GM18505 (cell line): ENCODE data around the gene SMARCA4.
"Not testable (repeated sequence)": the region's sequence is repeated elsewhere in the genome, so short reads cannot be mapped to it uniquely, and the experiment has no call there.

ENCODE experiments used
- ATAC-seq: cut with Tn5 transposase; IDR thresholded peaks from one replicate; pipeline ENCODE4 v1.9.1; 2021; ENCODE audit not compliant: unreplicated experiment
- POLR2A ChIP-seq: IDR thresholded peaks from 4 replicates; pipeline ENCODE4 v1.6.1; 2011; ENCODE audit warnings: borderline replicate concordance; ENCODE audit not compliant: insufficient read depth, insufficient read length; ENCODE audit errors: extremely low read depth

SMARCA4 gene

GRCh38 chr19:10921910-10922637 lies 38.8 kb upstream of the SMARCA4 start:
- peak; percentile 16 for TF ChIP-seq POLR2A
- no peak for ATAC-seq

- no peak for TF ChIP-seq POLR2A
- no peak for ATAC-seq
These were observed 38.2 kb upstream of the SMARCA4 start for GRCh38 chr19:10922638-10923014.

- peak; percentile 39 for TF ChIP-seq POLR2A
- ATAC-seq: no peak
These were observed 37.3 kb upstream of the SMARCA4 start for GRCh38 chr19:10923260-10924112.

- TF ChIP-seq POLR2A: no peak
- no peak for ATAC-seq
These were observed 36.2 kb upstream of the SMARCA4 start for GRCh38 chr19:10924597-10924996.

GRCh38 chr19:10927730-10928562 lies 32.9 kb upstream of the SMARCA4 start:
- TF ChIP-seq POLR2A: no peak
- peak; percentile 8 for ATAC-seq

GRCh38 chr19:10928563-10929401 lies 32.0 kb upstream of the SMARCA4 start, which contains the start of the genes TIMM29 and YIPF2:
TIMM29 (plus strand) TSS chr19:10928811; CDS start chr19:10928823, 12 bp downstream.
YIPF2 (minus strand) TSS chr19:10928639; CDS start chr19:10928410, 229 bp downstream.
- peak; percentile 73 for TF ChIP-seq POLR2A
- ATAC-seq: peak; percentile 63

GRCh38 chr19:10929402-10929794 lies 31.4 kb upstream of the SMARCA4 start:
- no peak for TF ChIP-seq POLR2A
- no peak for ATAC-seq

GRCh38 chr19:10935371-10936059 lies 25.3 kb upstream of the SMARCA4 start:
- no peak for TF ChIP-seq POLR2A

GRCh38 chr19:10936661-10937084 lies 24.2 kb upstream of the SMARCA4 start:
- no peak for TF ChIP-seq POLR2A
- ATAC-seq: no peak

More at GRCh38 chr19:10935371-10936059, 25.3 kb upstream of the SMARCA4 start:
- no peak for ATAC-seq

- not testable (repeated sequence) for ATAC-seq
These were observed 19.2 kb upstream of the SMARCA4 start for GRCh38 chr19:10941649-10942048.

- ATAC-seq: not testable (repeated sequence)
These were observed 17.4 kb upstream of the SMARCA4 start for GRCh38 chr19:10943412-10943811.

GRCh38 chr19:10945264-10945663 lies 15.6 kb upstream of the SMARCA4 start:
- no peak for ATAC-seq

GRCh38 chr19:10946958-10947657 lies 13.7 kb upstream of the SMARCA4 start:
- no peak for TF ChIP-seq POLR2A

More at GRCh38 chr19:10945264-10945663, 15.6 kb upstream of the SMARCA4 start:
- no peak for TF ChIP-seq POLR2A

More at GRCh38 chr19:10946958-10947657, 13.7 kb upstream of the SMARCA4 start:
- no peak for ATAC-seq
